DND-41 (cell line): ENCODE data around the gene SOCS3.

Source experiments
- EZH2 ChIP-seq: IDR thresholded peaks from 3 replicates; pipeline ENCODE4 v1.6.1; 2012; ENCODE audit warnings: borderline replicate concordance, low read depth, mild to moderate bottlenecking, moderate library complexity, low read length, inconsistent platforms; ENCODE audit not compliant: severe bottlenecking
- TF ChIP-seq, protein P1 (sequence below): IDR thresholded peaks from 2 replicates; pipeline ENCODE4 v1.5.1; 2012; ENCODE audit warnings: borderline replicate concordance, low read length, moderate library complexity, mild to moderate bottlenecking; ENCODE audit not compliant: poor library complexity, severe bottlenecking; ENCODE audit errors: extremely low read depth

DNA sequence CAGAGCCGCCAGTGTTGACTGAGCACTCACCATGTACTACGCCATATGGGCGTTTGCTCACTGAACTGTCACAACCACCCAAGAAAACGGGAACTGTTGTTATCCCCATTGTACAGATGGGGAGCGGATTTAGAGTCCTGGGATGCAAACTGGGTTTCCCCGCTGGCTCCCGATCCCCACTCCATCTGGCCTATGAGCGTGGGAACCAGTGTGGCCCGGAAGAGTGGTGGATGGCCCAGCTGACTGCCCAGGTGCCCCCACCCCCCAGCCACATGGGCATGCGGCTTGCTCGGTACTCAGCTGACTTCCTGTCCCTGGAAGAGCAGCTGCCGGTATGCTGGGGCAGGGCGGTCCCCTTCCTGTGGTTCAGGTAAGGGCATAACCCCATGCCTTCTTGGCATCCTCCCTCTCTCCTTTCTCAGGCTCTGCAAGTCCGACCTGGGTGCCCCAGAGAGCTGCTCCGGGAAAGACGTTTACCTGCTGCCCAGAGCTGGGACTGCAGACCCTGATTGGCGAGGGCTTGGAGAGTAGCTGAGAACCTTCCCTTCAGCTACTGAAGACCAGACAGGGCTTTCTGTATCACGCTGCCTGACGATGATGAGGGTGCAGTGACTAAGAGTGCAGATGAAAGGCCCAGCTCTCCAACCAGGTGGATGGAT lies 16.2 kb downstream of the SOCS3 start:
- TF ChIP-seq, protein P1, sequence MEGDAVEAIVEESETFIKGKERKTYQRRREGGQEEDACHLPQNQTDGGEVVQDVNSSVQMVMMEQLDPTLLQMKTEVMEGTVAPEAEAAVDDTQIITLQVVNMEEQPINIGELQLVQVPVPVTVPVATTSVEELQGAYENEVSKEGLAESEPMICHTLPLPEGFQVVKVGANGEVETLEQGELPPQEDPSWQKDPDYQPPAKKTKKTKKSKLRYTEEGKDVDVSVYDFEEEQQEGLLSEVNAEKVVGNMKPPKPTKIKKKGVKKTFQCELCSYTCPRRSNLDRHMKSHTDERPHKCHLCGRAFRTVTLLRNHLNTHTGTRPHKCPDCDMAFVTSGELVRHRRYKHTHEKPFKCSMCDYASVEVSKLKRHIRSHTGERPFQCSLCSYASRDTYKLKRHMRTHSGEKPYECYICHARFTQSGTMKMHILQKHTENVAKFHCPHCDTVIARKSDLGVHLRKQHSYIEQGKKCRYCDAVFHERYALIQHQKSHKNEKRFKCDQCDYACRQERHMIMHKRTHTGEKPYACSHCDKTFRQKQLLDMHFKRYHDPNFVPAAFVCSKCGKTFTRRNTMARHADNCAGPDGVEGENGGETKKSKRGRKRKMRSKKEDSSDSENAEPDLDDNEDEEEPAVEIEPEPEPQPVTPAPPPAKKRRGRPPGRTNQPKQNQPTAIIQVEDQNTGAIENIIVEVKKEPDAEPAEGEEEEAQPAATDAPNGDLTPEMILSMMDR = no peak
- no peak for TF ChIP-seq EZH2
